IMR-90 (cell line): ENCODE results near the gene NR1H2. TPM values are rescaled to one million over a fixed set of nuclear protein-coding genes. Genes with fewer than 3 reads are reported as not detected.

Source experiments
- ATAC-seq: fragments of 200-7000 bp; cut with Tn5 transposase; 2 replicates; pipeline ENCODE4 v1.9.1; 2020; ENCODE audit warnings: low read depth, mild to moderate bottlenecking, moderate library complexity
- BruUV-seq: library from RNA; stranded (reverse); fragments of 400-500 nt; replicated peaks from 2 replicates; lab custom pipeline; 2021; lab: Mats Ljungman, UMichigan
- CTCF ChIA-PET: fragments of 300-600 bp; formaldehyde crosslinking; extraction: SDS; loops from one replicate; lab custom pipeline; 2021; ENCODE audit warnings: antibody characterized with exemption; lab: Yijun Ruan, JAX
- POLR2A ChIA-PET: fragments of 300-600 bp; sonication (Branson Sonifier 250); formaldehyde crosslinking; loops from one replicate; lab custom pipeline; 2022; ENCODE audit warnings: antibody characterized with exemption; ENCODE audit not compliant: unreplicated experiment; lab: Charles Lee
- DNase-seq: peaks from one replicate; pipeline ENCODE4 v3.0.0; 2013
- H2AFZ ChIP-seq: replicated peaks from 2 replicates; pipeline ENCODE3; 2013; ENCODE audit warnings: low read length, mild to moderate bottlenecking; ENCODE audit not compliant: poor library complexity
- H2AK5ac ChIP-seq: 2 replicates; pipeline ENCODE4 v1.6.1; 2013; ENCODE audit warnings: low read depth, low read length, inconsistent platforms
- H2AK9ac ChIP-seq: replicated peaks from 2 replicates; pipeline ENCODE3; 2013; ENCODE audit warnings: mild to moderate bottlenecking, low read depth, low read length, moderate library complexity; ENCODE audit not compliant: poor library complexity
- H2BK120ac ChIP-seq: 2 replicates; pipeline ENCODE4 v1.6.1; 2013; ENCODE audit warnings: low read depth, low read length, inconsistent platforms
- H2BK15ac ChIP-seq: 3 replicates; pipeline ENCODE4 v1.6.1; 2013; ENCODE audit warnings: low read depth, low read length, inconsistent platforms
- H2BK20ac ChIP-seq: 2 replicates; pipeline ENCODE4 v1.6.1; 2013; ENCODE audit warnings: low read depth, mild to moderate bottlenecking, inconsistent platforms, low read length, moderate library complexity
- H2BK5ac ChIP-seq: 2 replicates; pipeline ENCODE4 v1.6.1; 2013; ENCODE audit warnings: mild to moderate bottlenecking, low read depth, low read length, inconsistent platforms; ENCODE audit not compliant: poor library complexity, severe bottlenecking
- H3K14ac ChIP-seq: replicated peaks from 2 replicates; pipeline ENCODE4 v1.6.1; 2013; ENCODE audit warnings: low read depth, low read length, inconsistent platforms
- H3K18ac ChIP-seq: 2 replicates; pipeline ENCODE4 v1.6.1; 2013; ENCODE audit warnings: low read depth, low read length, control low read depth
- H3K23ac ChIP-seq: 2 replicates; pipeline ENCODE4 v1.6.1; 2013; ENCODE audit warnings: low read depth, low read length, inconsistent platforms
- H3K27ac ChIP-seq: 2 replicates; pipeline ENCODE4 v1.5.1; 2013; ENCODE audit warnings: mild to moderate bottlenecking, control low read depth, low read length; ENCODE audit not compliant: insufficient read depth
- H3K27me3 ChIP-seq: 2 replicates; pipeline ENCODE4 v1.6.1; 2013; ENCODE audit warnings: low read length; ENCODE audit not compliant: control insufficient read depth, insufficient read depth
- H3K36me3 ChIP-seq: 2 replicates; pipeline ENCODE4 v1.6.1; 2013; ENCODE audit warnings: low read length, mixed read lengths; ENCODE audit not compliant: control insufficient read depth, insufficient read depth
- H3K4ac ChIP-seq: 2 replicates; pipeline ENCODE4 v1.6.1; 2013; ENCODE audit warnings: low read depth, low read length, inconsistent platforms
- H3K4me1 ChIP-seq: 2 replicates; pipeline ENCODE4 v1.6.1; 2013; ENCODE audit warnings: low read length, mixed read lengths; ENCODE audit not compliant: control insufficient read depth, insufficient read depth
- H3K4me2 ChIP-seq: 2 replicates; pipeline ENCODE4 v1.6.1; 2013; ENCODE audit warnings: low read depth, mild to moderate bottlenecking, control low read depth, low read length, moderate library complexity
- H3K4me3 ChIP-seq: 2 replicates; pipeline ENCODE4 v1.5.1; 2013; ENCODE audit warnings: low read depth, mild to moderate bottlenecking, control low read depth, low read length, moderate library complexity; ENCODE audit not compliant: insufficient read depth
- H3K56ac ChIP-seq: 2 replicates; pipeline ENCODE4 v1.6.1; 2013; ENCODE audit warnings: low read length, inconsistent platforms; ENCODE audit not compliant: insufficient read depth; ENCODE audit errors: extremely low read depth
- H3K79me1 ChIP-seq, 2 experiments: 2 replicates each; pipeline ENCODE4 v1.6.1; 2013; ENCODE audit warnings: low read length in 2 of 2, inconsistent platforms in 1 of 2, low read depth in 1 of 2
- H3K9ac ChIP-seq: 2 replicates; pipeline ENCODE4 v1.6.1; 2013; ENCODE audit warnings: low read depth, low read length, control low read depth
- H3K9me1 ChIP-seq: 2 replicates; pipeline ENCODE4 v1.6.1; 2013; ENCODE audit warnings: low read length, inconsistent platforms; ENCODE audit not compliant: insufficient read depth
- H3K9me3 ChIP-seq: 2 replicates; pipeline ENCODE4 v1.6.1; 2013; ENCODE audit warnings: low read length; ENCODE audit not compliant: control insufficient read depth, insufficient read depth
- H4K20me1 ChIP-seq: 2 replicates; pipeline ENCODE4 v1.6.1; 2013; ENCODE audit warnings: low read length, inconsistent platforms; ENCODE audit not compliant: insufficient read depth
- H4K5ac ChIP-seq: 2 replicates; pipeline ENCODE4 v1.6.1; 2013; ENCODE audit warnings: mild to moderate bottlenecking, low read depth, low read length, control low read depth
- H4K8ac ChIP-seq, 2 experiments: 2 replicates each; pipeline ENCODE4 v1.6.1; 2013; ENCODE audit warnings: low read depth in 2 of 2, low read length in 2 of 2, control low read depth in 1 of 2, inconsistent platforms in 1 of 2
- H4K91ac ChIP-seq: 2 replicates; pipeline ENCODE4 v1.6.1; 2013; ENCODE audit warnings: low read depth, low read length, inconsistent platforms; ENCODE audit not compliant: insufficient read depth
- CEBPB ChIP-seq: IDR thresholded peaks from 2 replicates; pipeline ENCODE4 v1.6.1; 2012; ENCODE audit warnings: low read depth, low read length, improper control_type of control experiment
- FOS ChIP-seq: fragments of 150-350 bp; IDR thresholded peaks from 2 replicates; pipeline ENCODE4 v1.6.1; 2016; ENCODE audit warnings: low read depth, low read length
- MAFK ChIP-seq: IDR thresholded peaks from 2 replicates; pipeline ENCODE4 v1.6.1; 2012; ENCODE audit warnings: low read depth, low read length, improper control_type of control experiment
- WGBS, 2 experiments: methylation state at CpG; one replicate each; pipeline versions ENCODE4 v1.1.5 to v1.1.7; 2013; ENCODE audit warnings: missing lambda C conversion rate in 2 of 2; ENCODE audit not compliant: insufficient read length in 1 of 2; ENCODE audit errors: extremely low coverage in 2 of 2; 5-methylcytosine and 5-hydroxymethylcytosine counted together
- dilution Hi-C: fragments of 300-500 bp; cut with HindIII; formaldehyde crosslinking; loops from one replicate; pipeline ENCODE4 v1.14.3; 2018; ENCODE audit warnings: low sequenced_read_pairs; ENCODE audit not compliant: unreplicated experiment
- in situ Hi-C: fragments of 300-500 bp; cut with MboI; formaldehyde crosslinking; loops from 3 replicates; pipeline ENCODE4 v1.14.3; 2019; ENCODE audit warnings: low sequenced_read_pairs, inconsistent platforms, mixed read lengths
- intact Hi-C: fragments of 100-400 bp; cut with micrococcal nuclease; formaldehyde crosslinking; loops from 2 replicates; pipeline ENCODE4 v1.10.0; 2022
- polyA plus RNA-seq, 3 experiments: library from polyadenylated mRNA; depleted of rRNA; stranded (reverse); fragments of >200 nt; gene quantifications; 2 replicates each; pipeline ENCODE4 v1.2.3, GENCODE V29; 2012; ENCODE audit warnings: low replicate concordance in 1 of 3
- total RNA-seq: library from RNA; depleted of rRNA; stranded (reverse); fragments of >200 nt; gene quantifications from 2 replicates; pipeline ENCODE4 v1.2.3, GENCODE V29; 2012

NR1H2 gene
- total and polyA plus RNA-seq, 2 of the 4 experiments (the other 2 are of a cell fraction): 37.8 to 48.4 TPM

DNA sequence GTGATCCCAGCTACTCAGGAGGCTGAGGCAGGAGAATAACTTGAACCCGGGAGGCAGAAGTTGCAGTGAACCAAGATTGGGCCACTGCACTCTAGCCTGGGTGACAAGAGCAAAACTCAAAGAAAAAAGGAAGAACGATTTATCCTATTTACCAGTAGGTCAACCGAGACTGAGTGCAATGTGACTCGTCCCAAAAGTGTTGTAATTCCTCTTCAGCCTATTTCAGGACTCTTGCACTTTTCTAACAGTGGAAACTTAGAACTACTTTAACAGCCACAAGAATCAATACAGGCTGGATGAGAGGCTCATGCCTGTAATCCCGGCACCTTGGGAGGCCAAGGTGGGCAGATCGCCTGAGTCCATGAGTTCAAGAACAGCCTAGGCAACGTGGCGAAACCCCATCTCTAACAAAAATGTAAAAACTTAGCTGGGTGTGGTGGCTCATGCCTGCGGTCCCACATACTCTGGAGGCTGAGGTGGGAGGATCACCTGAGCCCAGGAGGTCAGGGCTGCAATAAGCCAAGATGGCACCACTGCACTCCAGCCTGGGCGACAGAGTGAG lies 4.3 kb upstream of the NR1H2 start:
- WGBS, 2 experiments: 80% methylated on average over 1 of the region's 10 CpGs; no CpG with 5 or more reads in 1 of the 2 experiments
- Histone ChIP-seq H3K9ac (no peak overlapping the region), H2AK5ac (no peak overlapping the region), H3K27me3 (no peaks in the 10 kb centered on the region), H4K8ac (no peak overlapping the region), H3K4me2 (no peak overlapping the region), H3K27ac (no peak overlapping the region), H2BK15ac (no peak overlapping the region), H3K9me3 (no peaks in the 10 kb centered on the region), H4K5ac (no peak overlapping the region), H3K14ac (no peak overlapping the region), H3K56ac (no peak overlapping the region), H2BK120ac (no peak overlapping the region), H3K23ac (no peak overlapping the region), H3K4me1 (no peaks in the 10 kb centered on the region), H2BK20ac (no peak overlapping the region), H4K20me1 (peaks cover 1% of the 10 kb centered on the region), H3K4ac (no peak overlapping the region), H3K4me3 (no peak overlapping the region), H2AFZ (no peak overlapping the region), H4K91ac (no peak overlapping the region), H3K79me1 (peaks cover 0 to 2% of the 10 kb centered on the region in 2 experiments; a peak in 2 of 4 replicates), H2BK5ac (no peak overlapping the region), H2AK9ac (no peak overlapping the region), H3K9me1 (no peaks in the 10 kb centered on the region), H3K18ac (no peak overlapping the region), H3K36me3 (no peaks in the 10 kb centered on the region)
- intact Hi-C loops: no loop called here
- BruUV-seq: no TSS peak
- in situ Hi-C loops: no loop called here
- CTCF ChIA-PET: no interaction called here
- dilution Hi-C loops: no loop called here
- no peak for TF ChIP-seq FOS
- no peak for TF ChIP-seq MAFK
- TF ChIP-seq CEBPB: no peak
- no peak for ATAC-seq
- POLR2A ChIA-PET: no interaction called here
- DNase-seq: no peak
